Esophagus squamous epithelium (tissue), 5 donors: Measurements from ENCODE around the gene GLRX5. TPM values are rescaled to one million over a fixed set of nuclear protein-coding genes. Genes with fewer than 3 reads are reported as not detected.
"Not testable (repeated sequence)": the region's sequence is repeated elsewhere in the genome, so short reads cannot be mapped to it uniquely, and the experiment has no call there.

ENCODE experiments used
- DNase-seq: peaks from one replicate; lab custom pipeline; 2025; lab: John Stamatoyannopoulos, UW
- H3K27ac ChIP-seq, 4 donors: fragments of 200-600 bp; sonication (generic); one replicate each; pipeline ENCODE4 v1.5.1; 2016 to 2019; ENCODE audit warnings: mild to moderate bottlenecking in 1 of 4
- H3K27me3 ChIP-seq, 4 donors: fragments of 200-600 bp; sonication (generic); 1 replicate in 3 of 4; 2 replicates in 1 of 4; pipeline versions ENCODE4 v1.5.1 to v1.6.0; 2017 to 2021; ENCODE audit warnings: antibody characterized with exemption in 1 of 4
- H3K36me3 ChIP-seq, 3 donors: fragments of 200-600 bp; sonication (generic); one replicate each; pipeline ENCODE4 v1.5.1; 2016 to 2019
- H3K4me1 ChIP-seq, 3 donors: fragments of 200-600 bp; sonication (generic); one replicate each; pipeline ENCODE4 v1.5.1; 2017 to 2019
- H3K4me3 ChIP-seq, 4 donors: fragments of 200-600 bp; sonication (generic); 1 replicate in 3 of 4; 2 replicates in 1 of 4; pipeline ENCODE4 v1.5.1; 2016 to 2019; ENCODE audit warnings: mild to moderate bottlenecking in 2 of 4, moderate library complexity in 1 of 4
- H3K9me3 ChIP-seq, 3 donors: fragments of 200-600 bp; sonication (generic); one replicate each; pipeline ENCODE4 v1.5.1; 2016 to 2019
- POLR2A ChIP-seq, 4 donors: fragments of 450-650 bp; IDR thresholded peaks; one replicate each; pipeline ENCODE4 v1.6.1; 2017; ENCODE audit warnings: antibody characterized with exemption in 4 of 4, mild to moderate bottlenecking in 4 of 4, moderate library complexity in 3 of 4
- WGBS, 2 donors: methylation state at CpG; one replicate each; pipeline ENCODE4 v1.1.5; 2018; 5-methylcytosine and 5-hydroxymethylcytosine counted together
- intact Hi-C: fragments of 100-400 bp; cut with DNase I; formaldehyde crosslinking; loops from one replicate; pipeline ENCODE4 v1.15.0; 2022
- total RNA-seq, 4 donors: library from RNA; depleted of rRNA; stranded (reverse); fragments of >200 nt; gene quantifications; one replicate each; pipeline ENCODE4 v1.1.0, GENCODE V29; 2016
- TF ChIP-seq, protein P1 (sequence below), 6 experiments: fragments of 450-650 bp in 4 of 6; fragments of 200-600 bp in 2 of 6; sonication (generic) in 2 of 6; IDR thresholded peaks; one replicate each; pipeline ENCODE4 v1.5.1; 2016 to 2019; ENCODE audit warnings: antibody characterized with exemption in 6 of 6, mild to moderate bottlenecking in 4 of 6, moderate library complexity in 4 of 6
- donor health status: DM: yes; HTN: yes; CAD: no.

Gene GLRX5
- total RNA-seq, 4 donors from 2014 or later, result 14.4 to 40.1 (median 32.6) TPM

- intact Hi-C loops, result no loop called here
- Histone ChIP-seq H3K27ac (no peak overlapping the region), H3K4me3 (no peak overlapping the region), H3K9me3 (no peaks in the 10 kb centered on the region), H3K36me3 (no peaks in the 10 kb centered on the region), H3K27me3 (no peaks in the 10 kb centered on the region), H3K4me1 (no peaks in the 10 kb centered on the region)
- TF ChIP-seq, protein P1, sequence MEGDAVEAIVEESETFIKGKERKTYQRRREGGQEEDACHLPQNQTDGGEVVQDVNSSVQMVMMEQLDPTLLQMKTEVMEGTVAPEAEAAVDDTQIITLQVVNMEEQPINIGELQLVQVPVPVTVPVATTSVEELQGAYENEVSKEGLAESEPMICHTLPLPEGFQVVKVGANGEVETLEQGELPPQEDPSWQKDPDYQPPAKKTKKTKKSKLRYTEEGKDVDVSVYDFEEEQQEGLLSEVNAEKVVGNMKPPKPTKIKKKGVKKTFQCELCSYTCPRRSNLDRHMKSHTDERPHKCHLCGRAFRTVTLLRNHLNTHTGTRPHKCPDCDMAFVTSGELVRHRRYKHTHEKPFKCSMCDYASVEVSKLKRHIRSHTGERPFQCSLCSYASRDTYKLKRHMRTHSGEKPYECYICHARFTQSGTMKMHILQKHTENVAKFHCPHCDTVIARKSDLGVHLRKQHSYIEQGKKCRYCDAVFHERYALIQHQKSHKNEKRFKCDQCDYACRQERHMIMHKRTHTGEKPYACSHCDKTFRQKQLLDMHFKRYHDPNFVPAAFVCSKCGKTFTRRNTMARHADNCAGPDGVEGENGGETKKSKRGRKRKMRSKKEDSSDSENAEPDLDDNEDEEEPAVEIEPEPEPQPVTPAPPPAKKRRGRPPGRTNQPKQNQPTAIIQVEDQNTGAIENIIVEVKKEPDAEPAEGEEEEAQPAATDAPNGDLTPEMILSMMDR (IDR thresholded peaks at IDR 0.05), result no peak
- no peak for TF ChIP-seq POLR2A (IDR thresholded peaks at IDR 0.05)
- DNase-seq, result no peak
- 64 to 81% methylated on average over 2 to 3 of the region's 3 CpGs for WGBS, 2 donors
These were observed 34.6 kb downstream of the GLRX5 start for GRCh38 chr14:95569440-95569839.

DNA sequence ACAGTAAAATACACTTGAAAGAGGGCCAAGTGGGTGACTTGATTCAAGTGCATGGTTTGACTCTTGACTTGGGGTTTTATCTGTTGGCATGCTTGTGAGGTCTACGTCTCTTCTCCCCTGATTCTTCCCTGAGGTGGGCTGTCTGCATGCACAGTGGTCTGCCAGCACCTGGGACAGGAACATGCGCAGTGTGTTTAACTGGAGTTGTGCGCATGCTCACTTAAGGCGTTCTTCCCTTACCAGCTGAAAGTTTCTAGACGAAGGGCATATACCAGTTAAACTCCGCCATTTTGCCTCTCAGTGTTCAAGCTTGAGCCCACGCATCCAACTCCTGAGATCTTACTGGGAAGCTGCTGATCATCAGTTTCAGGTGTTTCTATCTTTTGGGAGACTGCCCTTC is 38.5 kb downstream of the GLRX5 start:
- no peaks in the 10 kb centered on the region for H3K9me3 ChIP-seq
- DNase-seq, result no peak
- no peak overlapping the region for H3K4me3 ChIP-seq
- H3K27ac ChIP-seq, result no peak overlapping the region
- intact Hi-C loops, result no loop called here
- 87 to 94% methylated on average over 7 of the region's 7 CpGs for WGBS, 2 donors
- no peaks in the 10 kb centered on the region for H3K4me1 ChIP-seq
- no peak for TF ChIP-seq POLR2A (IDR thresholded peaks at IDR 0.05)
- TF ChIP-seq, protein P1 (IDR thresholded peaks at IDR 0.05), result no peak
- no peaks in the 10 kb centered on the region for H3K36me3 ChIP-seq
- peaks cover 0 to 9% (median 0%) of the 10 kb centered on the region in 4 donors for H3K27me3 ChIP-seq

GRCh38 chr14:95575840-95576473 is 41.1 kb downstream of the GLRX5 start:
- intact Hi-C loops, result no loop called here
- H3K9me3 ChIP-seq, result no peaks in the 10 kb centered on the region
- 34 to 38% methylated on average over 3 of the region's 3 CpGs for WGBS, 2 donors

GRCh38 chr14:95577067-95577800 is 42.4 kb downstream of the GLRX5 start:
- no peak for TF ChIP-seq POLR2A (IDR thresholded peaks at IDR 0.05)
- TF ChIP-seq, protein P1 (IDR thresholded peaks at IDR 0.05), result no peak

More at GRCh38 chr14:95575840-95576473, 41.1 kb downstream of the GLRX5 start:
- Histone ChIP-seq H3K4me1 (no peaks in the 10 kb centered on the region), H3K27me3 (peaks cover 0 to 16% (median 0%) of the 10 kb centered on the region in 4 donors), H3K36me3 (no peaks in the 10 kb centered on the region), H3K27ac (no peak overlapping the region), H3K4me3 (no peak overlapping the region)
- DNase-seq, result no peak
- no peak for TF ChIP-seq POLR2A (IDR thresholded peaks at IDR 0.05)

DNA sequence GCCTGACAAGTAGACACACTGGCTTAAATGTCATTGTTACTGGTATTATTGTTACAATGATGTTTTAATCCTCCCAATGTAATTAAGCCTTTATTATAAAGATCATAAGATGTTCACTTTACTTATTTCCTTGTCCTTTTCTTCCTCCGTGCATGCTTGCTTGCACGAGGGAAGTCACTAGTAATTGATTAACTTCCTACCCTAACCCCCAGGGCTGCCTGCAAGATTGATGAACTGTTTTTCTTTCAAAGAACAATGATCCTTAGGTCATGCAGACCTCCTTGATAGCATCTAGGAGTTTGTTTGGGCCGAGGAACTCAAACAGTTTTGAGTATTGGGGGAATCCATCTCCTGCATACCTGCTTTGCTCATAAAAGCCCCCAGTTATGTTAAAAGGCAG is 43.0 kb downstream of the GLRX5 start:
- H3K9me3 ChIP-seq, result no peaks in the 10 kb centered on the region
- H3K27ac ChIP-seq, result no peak overlapping the region
- H3K4me3 ChIP-seq, result no peak overlapping the region
- H3K27me3 ChIP-seq, result peaks cover 0 to 22% (median 0%) of the 10 kb centered on the region in 4 donors
- no peaks in the 10 kb centered on the region for H3K36me3 ChIP-seq
- 3 to 11% methylated on average over 3 of the region's 3 CpGs for WGBS, 2 donors
- DNase-seq, result no peak
- TF ChIP-seq POLR2A (IDR thresholded peaks at IDR 0.05), result no peak
- TF ChIP-seq, protein P1 (IDR thresholded peaks at IDR 0.05), result no peak
- H3K4me1 ChIP-seq, result no peaks in the 10 kb centered on the region
- intact Hi-C loops, result no loop called here

More at GRCh38 chr14:95577067-95577800, 42.4 kb downstream of the GLRX5 start:
- no peaks in the 10 kb centered on the region for H3K9me3 ChIP-seq
- intact Hi-C loops, result no loop called here
- no peak overlapping the region for H3K27ac ChIP-seq
- no peaks in the 10 kb centered on the region for H3K4me1 ChIP-seq
- H3K36me3 ChIP-seq, result no peaks in the 10 kb centered on the region
- DNase-seq, result no peak
- no peak overlapping the region for H3K4me3 ChIP-seq
- WGBS, 2 donors, result 60 to 71% methylated on average over 12 of the region's 12 CpGs
- H3K27me3 ChIP-seq, result peaks cover 0 to 22% (median 0%) of the 10 kb centered on the region in 4 donors

DNA sequence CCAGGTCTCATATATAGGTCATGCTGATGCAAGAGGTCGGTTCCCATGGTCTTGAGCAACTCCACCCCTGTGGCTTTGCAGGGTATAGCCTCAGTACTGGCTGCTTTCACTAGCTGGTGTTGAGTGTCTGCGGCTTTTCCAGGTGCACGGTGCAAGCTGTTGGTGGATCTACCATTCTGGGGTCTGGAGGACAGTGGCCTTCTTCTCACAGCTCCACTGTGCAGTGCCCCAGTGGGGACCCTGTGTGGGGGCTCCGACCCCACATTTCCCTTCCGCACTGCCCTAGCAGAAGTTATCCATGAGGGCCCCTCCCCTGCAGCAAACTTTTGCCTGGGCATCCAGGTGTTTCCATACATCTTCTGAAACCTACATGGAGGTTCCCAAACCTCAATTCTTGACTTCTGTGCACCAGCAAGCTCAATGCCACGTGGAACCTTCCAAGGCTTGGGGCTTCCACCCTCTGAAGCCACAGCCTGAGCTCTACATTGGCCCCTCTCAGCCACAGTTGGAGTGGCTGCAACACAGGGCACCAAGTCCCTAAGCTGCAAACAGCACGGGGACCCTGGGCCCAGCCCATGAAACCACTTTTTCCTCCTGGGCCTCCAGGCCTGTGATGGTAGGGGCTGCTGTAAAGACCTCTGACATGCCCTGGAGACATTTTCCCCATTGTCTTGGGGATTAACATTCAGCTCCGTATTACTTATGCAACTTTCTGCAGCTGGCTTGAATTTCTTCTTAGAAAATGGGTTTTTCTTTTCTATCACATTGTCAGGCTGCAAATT is 49.2 kb downstream of the GLRX5 start:
- H3K27ac ChIP-seq, H3K4me3 ChIP-seq, H3K36me3 ChIP-seq, H3K9me3 ChIP-seq, DNase-seq, intact Hi-C loops, H3K4me1 ChIP-seq: not testable (repeated sequence)
- peaks cover 0 to 33% (median 0%) of the 10 kb centered on the region in 4 donors for H3K27me3 ChIP-seq
- WGBS, 2 donors, result 73 to 74% methylated on average over 6 to 8 of the region's 8 CpGs
